Left ventricle myocardium superior (tissue), 1 donor: ENCODE measurements around the gene RABGAP1L. TPM values are rescaled to one million over a fixed set of nuclear protein-coding genes. Genes with fewer than 3 reads are reported as not detected.
"Not testable (repeated sequence)": the region's sequence is repeated elsewhere in the genome, so short reads cannot be mapped to it uniquely, and the experiment has no call there.

Source experiments
- ATAC-seq: fragments of 200-7000 bp; cut with Tn5 transposase; one replicate; pipeline ENCODE4 v1.9.1; 2020; ENCODE audit warnings: mild to moderate bottlenecking, moderate library complexity
- DNase-seq: peaks from one replicate; pipeline ENCODE4 v3.0.0-alpha.2; 2020
- intact Hi-C: fragments of 100-400 bp; cut with micrococcal nuclease; formaldehyde crosslinking; loops from one replicate; pipeline ENCODE4 v1.11.0; 2022
- total RNA-seq: library from RNA; stranded (reverse); fragmentation: NEBNext Ultra II Directional; extraction: Animal tissue kit (Norgen Biotek cat#: 25700); gene quantifications from one replicate; pipeline ENCODE4 v1.2.1, GENCODE V29; 2021
- donor health status: DM: no; HTN: yes; CAD: no; lungs with severe emphysema.

RABGAP1L gene
- total RNA-seq, 1 donor from 2014 or later: 147 TPM

- DNase-seq: no peak
These were observed 836.6 kb downstream of the RABGAP1L start for GRCh38 chr1:174995916-174996315.

GRCh38 chr1:174996476-174996875, 837.2 kb downstream of the RABGAP1L start:
- intact Hi-C loops: loop anchor here (5.0 kb wide), 1 partner anchor 224 kb away; no protein-coding TSS in a partner anchor
- DNase-seq (no peak), ATAC-seq (no peak)

More at GRCh38 chr1:174995916-174996315, 836.6 kb downstream of the RABGAP1L start:
- ATAC-seq: no peak
- intact Hi-C loops: loop anchor here (5.0 kb wide), 1 partner anchor 224 kb away; no protein-coding TSS in a partner anchor

GRCh38 chr1:174997041-174997440, 837.7 kb downstream of the RABGAP1L start:
- intact Hi-C loops: loop anchor here (5.0 kb wide), 1 partner anchor 225 kb away; no protein-coding TSS in a partner anchor
- ATAC-seq (no peak), DNase-seq (no peak)

GRCh38 chr1:174998569-174999215, 839.4 kb downstream of the RABGAP1L start:
- DNase-seq (no peak), ATAC-seq (no peak)
- intact Hi-C loops: loop anchor here (5.0 kb wide), 1 partner anchor 226 kb away; no protein-coding TSS in a partner anchor

GRCh38 chr1:174999216-174999935, 840.1 kb downstream of the RABGAP1L start:
- intact Hi-C loops: loop anchor here (5.0 kb wide), 1 partner anchor 227 kb away; no protein-coding TSS in a partner anchor
- peak; percentile 91 for ATAC-seq
- DNase-seq: peak; percentile 98

- peak; percentile 70 for DNase-seq
- intact Hi-C loops: loop anchor here (5.0 kb wide), 1 partner anchor 228 kb away; no protein-coding TSS in a partner anchor
- peak; percentile 35 for ATAC-seq
These were observed 840.8 kb downstream of the RABGAP1L start, which contains the start of gene CACYBP for GRCh38 chr1:174999936-175000696. Gene CACYBP, plus strand, starts transcription at chr1:174999947. Its CDS starts 234 bp downstream, at chr1:175000181.

- ATAC-seq (no peak), DNase-seq (no peak)
- intact Hi-C loops: no loop called here
These were observed 841.4 kb downstream of the RABGAP1L start for GRCh38 chr1:175000697-175001187.

- intact Hi-C loops: no loop called here
- DNase-seq (no peak), ATAC-seq (no peak)
These were observed 843.7 kb downstream of the RABGAP1L start for GRCh38 chr1:175002910-175003517.

- ATAC-seq: no peak
- intact Hi-C loops: no loop called here
- DNase-seq: no peak
These were observed 844.2 kb downstream of the RABGAP1L start for GRCh38 chr1:175003521-175003920.

- ATAC-seq (no peak), DNase-seq (no peak)
- intact Hi-C loops: no loop called here
These were observed 845.9 kb downstream of the RABGAP1L start for GRCh38 chr1:175005085-175005783.

- intact Hi-C loops: no loop called here
- ATAC-seq (peak; percentile 67), DNase-seq (no peak)
These were observed 850.2 kb downstream of the RABGAP1L start for GRCh38 chr1:175009532-175009931.

GRCh38 chr1:175013445-175013844, 854.1 kb downstream of the RABGAP1L start:
- intact Hi-C loops: no loop called here
- ATAC-seq (no peak), DNase-seq (no peak)

- DNase-seq (no peak), ATAC-seq (no peak)
- intact Hi-C loops: no loop called here
These were observed 855.9 kb downstream of the RABGAP1L start for GRCh38 chr1:175015243-175015642.

- intact Hi-C loops: no loop called here
- no peak for ATAC-seq
These were observed 860.2 kb downstream of the RABGAP1L start for GRCh38 chr1:175019524-175019923.

GRCh38 chr1:175023043-175023921, 864.0 kb downstream of the RABGAP1L start, which contains the start of gene MRPS14:
Gene MRPS14, minus strand, starts transcription at chr1:175023425. Its CDS starts 17 bp downstream, at chr1:175023408.
- ATAC-seq (peak; percentile 99), DNase-seq (peak; percentile 97)
- intact Hi-C loops: no loop called here

More at GRCh38 chr1:175019524-175019923, 860.2 kb downstream of the RABGAP1L start:
- no peak for DNase-seq

GRCh38 chr1:175023922-175024242, 864.6 kb downstream of the RABGAP1L start:
- intact Hi-C loops, ATAC-seq, DNase-seq: not testable (repeated sequence)

- intact Hi-C loops: no loop called here
- DNase-seq (no peak), ATAC-seq (no peak)
These were observed 865.5 kb downstream of the RABGAP1L start for GRCh38 chr1:175024773-175025172.
